K562 (cell line): ENCODE data around the gene LY6G6C. TPM values are rescaled to one million over a fixed set of nuclear protein-coding genes. Genes with fewer than 3 reads are reported as not detected.

Experiments
- ARNT ChIP-seq, 2 experiments: fragments of 450-650 bp; IDR thresholded peaks; 2 replicates each; pipeline ENCODE4 v1.6.1; 2016; ENCODE audit warnings: mild to moderate bottlenecking in 1 of 2
- BRF1 ChIP-seq: IDR thresholded peaks from 3 replicates; pipeline ENCODE4 v1.6.1; 2011; ENCODE audit warnings: borderline replicate concordance, mild to moderate bottlenecking; ENCODE audit not compliant: insufficient read length; ENCODE audit errors: extremely low read depth
- CBX5 ChIP-seq: IDR thresholded peaks from 2 replicates; pipeline ENCODE4 v1.6.1; 2014; ENCODE audit warnings: low read depth, borderline replicate concordance
- GABPB1 ChIP-seq: sonication (generic); formaldehyde crosslinking; IDR thresholded peaks from 2 replicates; pipeline ENCODE4 v1.8.0; 2022; ENCODE audit warnings: mild to moderate bottlenecking, missing genetic modification reagents
- HES1 ChIP-seq: fragments of 450-650 bp; IDR thresholded peaks from 2 replicates; pipeline ENCODE4 v1.6.1; 2016; ENCODE audit warnings: low read depth, mild to moderate bottlenecking, moderate library complexity
- ILF3 ChIP-seq: fragments of 450-650 bp; IDR thresholded peaks from 2 replicates; pipeline ENCODE4 v1.6.1; 2018; ENCODE audit warnings: antibody characterized with exemption, mild to moderate bottlenecking, moderate library complexity, borderline replicate concordance
- NCOA4 ChIP-seq: fragments of 450-650 bp; IDR thresholded peaks from 2 replicates; pipeline ENCODE4 v1.6.1; 2018; ENCODE audit warnings: mild to moderate bottlenecking; ENCODE audit not compliant: partially characterized antibody
- PTRF ChIP-seq: fragments of 450-650 bp; IDR thresholded peaks from 2 replicates; pipeline ENCODE4 v1.6.1; 2016; ENCODE audit warnings: mild to moderate bottlenecking, missing genetic modification characterization, missing compliant biosample characterization
- RBM25 ChIP-seq: fragments of 200-400 bp; formaldehyde crosslinking; IDR thresholded peaks from 2 replicates; pipeline ENCODE4 v1.6.1; 2018; ENCODE audit warnings: low read length, low read depth, moderate library complexity; ENCODE audit not compliant: severe bottlenecking
- SFPQ ChIP-seq: fragments of 200-400 bp; formaldehyde crosslinking; IDR thresholded peaks from 2 replicates; pipeline ENCODE4 v1.6.1; 2017; ENCODE audit warnings: mild to moderate bottlenecking, low read depth, low read length, moderate library complexity
- ZBTB49 ChIP-seq: sonication (generic); formaldehyde crosslinking; IDR thresholded peaks from 2 replicates; pipeline ENCODE4 v1.8.0; 2022; ENCODE audit warnings: missing genetic modification reagents, mild to moderate bottlenecking, borderline replicate concordance
- ZNF318 ChIP-seq, 2 experiments: fragments of 450-650 bp; IDR thresholded peaks; 2 replicates each; pipeline ENCODE4 v1.6.1; 2016; ENCODE audit warnings: mild to moderate bottlenecking in 2 of 2, borderline replicate concordance in 1 of 2, low read depth in 1 of 2, moderate library complexity in 1 of 2
- ZNF431 ChIP-seq: sonication (generic); formaldehyde crosslinking; IDR thresholded peaks from 2 replicates; pipeline ENCODE4 v1.8.0; 2022; ENCODE audit warnings: mild to moderate bottlenecking, missing genetic modification reagents
- ZZZ3 ChIP-seq: fragments of 450-650 bp; IDR thresholded peaks from 2 replicates; pipeline ENCODE4 v1.6.1; 2016; ENCODE audit warnings: antibody characterized with exemption, mild to moderate bottlenecking, moderate library complexity
- polyA plus RNA-seq, 8 experiments: library from polyadenylated mRNA; depleted of rRNA in 4 of 8; stranded (reverse) in 5 of 8; unstranded in 3 of 8; fragments of >200 nt; fragmentation: Nextera tagmentation in 2 of 8; fragmentation: Illumina TruSeq in 1 of 8; extraction: Ambion mirVana in 2 of 8; extraction: Trizol in 1 of 8; gene quantifications; 2 replicates each; pipeline versions ENCODE4 v1.2.1 to v1.2.3, GENCODE V29; 2011 to 2014; ENCODE audit warnings: inconsistent platforms in 1 of 8, missing spikeins in 1 of 8
- total RNA-seq, 7 experiments: library from RNA; depleted of rRNA in 6 of 7; stranded (reverse); fragments of >200 nt in 6 of 7; fragmentation: Illumina TruSeq in 2 of 7; extraction: Trizol in 2 of 7; gene quantifications; 2 replicates each; pipeline versions ENCODE4 v1.2.1 to v1.2.3, GENCODE V29; 2011 to 2021; ENCODE audit warnings: low replicate concordance in 1 of 7

Gene LY6G6C
- total and polyA plus RNA-seq, 9 of the 15 experiments (the other 6 are each of a cell fraction or from before 2014, with no cell fraction given), result 0.06 to 0.20 TPM; not detected in 7

- TF ChIP-seq SFPQ (no peak), CBX5 (no peak), HES1 (no peak), GABPB1 (CRISPR knock-in tag) (0 out of 2 replicates have a peak, but pooled peaks have one; percentile 16), ZNF318 (IDR thresholded peaks at IDR 0.05; ENCODE audit: borderline replicate concordance in 1 of 2, low read depth in 1 of 2) (no peak; a peak in 1 of 4 replicates), ILF3 (no peak), RBM25 (no peak), ZNF431 (CRISPR knock-in tag) (no peak), BRF1 (no peak), NCOA4 (no peak), PTRF (tag) (no peak), ARNT (IDR thresholded peaks at IDR 0.05) (no peak), ZBTB49 (CRISPR knock-in tag) (0 out of 2 replicates have a peak, but pooled peaks have one; percentile 26), ZZZ3 (no peak)
These were observed 20.7 kb downstream of the LY6G6C start (continued) for GRCh38 chr6:31700740-31701401.
